IPS-NIHi11 (cell line): Measurements from ENCODE around the gene RBM17.
"Not testable (repeated sequence)": the region's sequence is repeated elsewhere in the genome, so short reads cannot be mapped to it uniquely, and the experiment has no call there.

ENCODE experiments used
- DNase-seq: peaks from one replicate; pipeline ENCODE4 v3.0.0; 2012; ENCODE audit warnings: mixed read lengths, low spot score

RBM17 gene

GRCh38 chr10:6056411-6057135 lies 32.3 kb upstream of the RBM17 start:
- no peak for DNase-seq

GRCh38 chr10:6058682-6059475 lies 30.0 kb upstream of the RBM17 start:
- no peak for DNase-seq

- no peak for DNase-seq
These were observed 29.3 kb upstream of the RBM17 start for GRCh38 chr10:6059506-6059905.

GRCh38 chr10:6061056-6061455 lies 27.8 kb upstream of the RBM17 start:
- DNase-seq = no peak

- DNase-seq = no peak
These were observed 26.6 kb upstream of the RBM17 start, which contains the start of gene IL2RA for GRCh38 chr10:6062101-6062771. Gene IL2RA, minus strand, starts transcription at chr10:6062367. Its CDS starts 216 bp downstream, at chr10:6062151.

GRCh38 chr10:6064119-6064518 lies 24.7 kb upstream of the RBM17 start:
- no peak for DNase-seq

GRCh38 chr10:6064726-6065125 lies 24.1 kb upstream of the RBM17 start:
- DNase-seq = not testable (repeated sequence)

GRCh38 chr10:6065406-6065805 lies 23.4 kb upstream of the RBM17 start:
- DNase-seq = no peak

GRCh38 chr10:6065835-6066234 lies 23.0 kb upstream of the RBM17 start:
- no peak for DNase-seq

GRCh38 chr10:6067457-6067856 lies 21.4 kb upstream of the RBM17 start:
- no peak for DNase-seq

GRCh38 chr10:6068006-6068405 lies 20.8 kb upstream of the RBM17 start:
- no peak for DNase-seq

- no peak for DNase-seq
These were observed 20.4 kb upstream of the RBM17 start for GRCh38 chr10:6068422-6068821.

- DNase-seq = no peak
These were observed 19.5 kb upstream of the RBM17 start for GRCh38 chr10:6069081-6069931.

- no peak for DNase-seq
These were observed 18.2 kb upstream of the RBM17 start for GRCh38 chr10:6070660-6071059.

GRCh38 chr10:6071181-6072175 lies 17.4 kb upstream of the RBM17 start:
- DNase-seq = no peak

GRCh38 chr10:6072215-6072934 lies 16.5 kb upstream of the RBM17 start:
- no peak for DNase-seq

- DNase-seq = no peak
These were observed 14.1 kb upstream of the RBM17 start for GRCh38 chr10:6074489-6075301.

- no peak for DNase-seq
These were observed 11.7 kb upstream of the RBM17 start for GRCh38 chr10:6077071-6077675.

GRCh38 chr10:6079044-6079443 lies 9.8 kb upstream of the RBM17 start:
- no peak for DNase-seq
